Muscle of leg (tissue), 11 donors: ENCODE results near the gene ECSCR. TPM values are rescaled to one million over a fixed set of nuclear protein-coding genes. Genes with fewer than 3 reads are reported as not detected.
"Not testable (repeated sequence)": the region's sequence is repeated elsewhere in the genome, so short reads cannot be mapped to it uniquely, and the experiment has no call there.

Experiments
- DNase-seq: peaks from one replicate; pipeline ENCODE4 v3.0.0; 2013
- H3K27ac ChIP-seq: one replicate; pipeline ENCODE4 v1.5.1; 2013; ENCODE audit warnings: mild to moderate bottlenecking, low read length, control low read depth
- H3K27me3 ChIP-seq: one replicate; pipeline ENCODE4 v1.6.1; 2013; ENCODE audit warnings: low read length; ENCODE audit not compliant: control insufficient read depth, insufficient read depth
- H3K36me3 ChIP-seq: one replicate; pipeline ENCODE4 v1.6.1; 2013; ENCODE audit warnings: low read length; ENCODE audit not compliant: control insufficient read depth, insufficient read depth
- H3K4me1 ChIP-seq: one replicate; pipeline ENCODE4 v1.6.1; 2013; ENCODE audit warnings: low read length; ENCODE audit not compliant: control insufficient read depth, insufficient read depth
- H3K4me3 ChIP-seq: one replicate; pipeline ENCODE4 v1.5.1; 2013; ENCODE audit warnings: low read length, control low read depth
- H3K9me3 ChIP-seq: replicated peaks from 2 replicates; pipeline ENCODE4 v1.6.1; 2013; ENCODE audit warnings: low read depth, low read length; ENCODE audit not compliant: control insufficient read depth
- WGBS: methylation state at CpG from one replicate; pipeline ENCODE4 v1.1.5; 2013; ENCODE audit warnings: missing lambda C conversion rate; ENCODE audit not compliant: insufficient coverage; 5-methylcytosine and 5-hydroxymethylcytosine counted together
- polyA plus RNA-seq, 8 donors: library from polyadenylated mRNA; unstranded; fragments of 120-200 nt; gene quantifications; one replicate each; pipeline versions ENCODE4 v1.2.1 to v1.2.3, GENCODE V29; 2013; ENCODE audit warnings: inconsistent platforms in 1 of 8, low replicate concordance in 1 of 8; ENCODE audit not compliant: insufficient read length in 8 of 8, insufficient read depth in 1 of 8
- total RNA-seq: library from RNA; stranded (reverse); fragments of 120-200 nt; gene quantifications from one replicate; pipeline ENCODE4 v1.2.4, GENCODE V29; 2013

The ECSCR gene
- total and polyA plus RNA-seq, 9 donors = 30.9 to 47.9 (median 35.8) TPM

DNA sequence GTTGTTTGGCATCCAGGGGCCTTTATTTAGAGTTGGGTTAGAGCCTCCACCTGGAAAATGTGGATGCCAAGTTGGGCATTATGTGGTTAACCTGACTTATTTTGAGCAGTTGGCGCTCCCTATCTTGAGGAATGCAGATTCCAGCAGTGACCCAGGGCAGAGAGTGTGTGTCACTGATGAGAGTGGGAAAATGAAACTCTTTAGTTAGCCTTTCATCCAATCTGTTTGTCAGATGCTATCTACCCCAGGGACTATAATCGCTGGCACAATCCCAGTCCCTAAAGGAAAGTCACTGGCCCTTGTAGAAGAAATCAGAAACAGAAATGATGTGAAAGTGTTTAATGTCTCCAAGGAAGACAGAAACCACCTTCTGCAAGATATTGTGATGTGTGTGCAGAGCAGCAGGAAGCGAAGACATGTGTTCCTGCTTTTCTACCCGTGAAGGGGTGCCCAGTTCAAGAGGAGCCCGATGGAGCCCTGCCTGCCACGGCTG lies 30.2 kb upstream of the ECSCR start:
- Histone ChIP-seq H3K9me3 (no peaks in the 10 kb centered on the region), H3K4me1 (peaks cover 13% of the 10 kb centered on the region), H3K36me3 (no peaks in the 10 kb centered on the region), H3K27ac (peak overlapping the region; percentile 21), H3K27me3 (no peaks in the 10 kb centered on the region), H3K4me3 (no peak overlapping the region)
- WGBS = 11% methylated on average over 4 of the region's 6 CpGs
- no peak for DNase-seq

DNA sequence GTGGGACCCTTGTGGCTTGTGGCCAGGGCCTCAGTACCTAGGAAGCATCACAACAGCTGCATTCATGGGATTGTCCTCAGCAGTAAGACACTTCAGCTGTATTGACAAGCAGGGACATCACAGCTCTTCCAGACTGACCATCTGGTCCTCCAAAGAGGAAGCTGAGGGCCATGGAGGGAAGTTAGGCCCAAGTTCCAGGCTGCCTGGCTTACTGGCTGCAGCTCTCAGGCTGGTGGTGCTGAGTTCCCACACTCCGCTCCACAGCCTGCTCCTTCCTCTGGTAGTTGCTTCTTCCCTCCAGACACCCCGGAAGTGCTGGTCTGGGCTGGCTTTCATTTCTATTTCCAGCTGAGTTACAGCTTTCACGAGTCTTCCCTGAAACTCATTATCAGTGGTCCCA lies 25.7 kb upstream of the ECSCR start:
- H3K36me3 ChIP-seq = no peaks in the 10 kb centered on the region
- H3K4me1 ChIP-seq = peaks cover 20% of the 10 kb centered on the region
- WGBS = 63% methylated on average over 2 of the region's 3 CpGs
- H3K27ac ChIP-seq = peak overlapping the region; percentile 47
- peak; percentile 75 for DNase-seq
- no peak overlapping the region for H3K4me3 ChIP-seq
- no peaks in the 10 kb centered on the region for H3K27me3 ChIP-seq
- H3K9me3 ChIP-seq = no peaks in the 10 kb centered on the region

DNA sequence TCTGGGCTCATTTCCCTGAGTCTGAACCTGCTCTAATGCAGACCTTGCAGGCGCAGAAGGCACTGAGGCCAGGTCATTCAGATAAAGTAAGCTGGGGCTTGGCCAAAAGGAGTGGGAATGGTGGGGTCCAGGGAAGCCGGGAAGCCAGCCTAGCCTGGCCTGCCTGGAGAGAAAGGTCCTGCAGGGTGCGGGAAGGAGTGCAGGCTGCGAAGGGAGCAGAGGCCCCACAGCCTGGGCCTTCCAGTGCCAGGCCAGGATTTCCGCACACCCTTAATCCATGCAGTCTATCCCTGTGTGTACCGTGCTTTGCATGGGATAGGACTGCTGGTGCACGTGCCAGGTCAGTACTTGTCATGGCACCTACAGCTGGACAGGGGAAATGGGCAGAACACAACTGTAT lies 23.7 kb upstream of the ECSCR start:
- peaks cover 30% of the 10 kb centered on the region for H3K4me1 ChIP-seq
- DNase-seq = no peak
- H3K9me3 ChIP-seq = no peaks in the 10 kb centered on the region
- H3K27me3 ChIP-seq = no peaks in the 10 kb centered on the region
- 59% methylated on average over 6 of the region's 7 CpGs for WGBS
- no peak overlapping the region for H3K27ac ChIP-seq
- peaks cover under 1% of the 10 kb centered on the region for H3K36me3 ChIP-seq
- H3K4me3 ChIP-seq = no peak overlapping the region

DNA sequence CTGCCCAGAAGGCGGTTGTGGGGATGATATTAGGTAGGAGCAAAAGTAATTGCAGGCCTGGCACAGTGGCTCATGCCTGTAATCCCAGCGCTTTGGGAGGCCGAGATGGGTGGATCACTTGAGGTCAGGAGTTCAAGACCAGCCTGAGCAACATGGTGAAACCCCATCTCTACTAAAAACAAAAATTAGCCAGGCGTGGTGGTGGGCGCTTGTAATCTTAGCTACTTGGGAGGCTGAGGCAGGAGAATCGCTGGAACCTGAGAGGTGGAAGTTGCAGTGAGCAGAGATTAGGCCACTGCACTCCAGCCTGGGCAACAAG lies 20.3 kb upstream of the ECSCR start:
- Histone ChIP-seq H3K36me3 (peaks cover 24% of the 10 kb centered on the region), H3K4me3 (peak overlapping the region; percentile 59), H3K4me1 (peaks cover 37% of the 10 kb centered on the region), H3K27ac (peak overlapping the region; percentile 98)
- H3K9me3 ChIP-seq, H3K27me3 ChIP-seq, DNase-seq: not testable (repeated sequence)
- WGBS = 92% methylated on average over 2 of the region's 6 CpGs

DNA sequence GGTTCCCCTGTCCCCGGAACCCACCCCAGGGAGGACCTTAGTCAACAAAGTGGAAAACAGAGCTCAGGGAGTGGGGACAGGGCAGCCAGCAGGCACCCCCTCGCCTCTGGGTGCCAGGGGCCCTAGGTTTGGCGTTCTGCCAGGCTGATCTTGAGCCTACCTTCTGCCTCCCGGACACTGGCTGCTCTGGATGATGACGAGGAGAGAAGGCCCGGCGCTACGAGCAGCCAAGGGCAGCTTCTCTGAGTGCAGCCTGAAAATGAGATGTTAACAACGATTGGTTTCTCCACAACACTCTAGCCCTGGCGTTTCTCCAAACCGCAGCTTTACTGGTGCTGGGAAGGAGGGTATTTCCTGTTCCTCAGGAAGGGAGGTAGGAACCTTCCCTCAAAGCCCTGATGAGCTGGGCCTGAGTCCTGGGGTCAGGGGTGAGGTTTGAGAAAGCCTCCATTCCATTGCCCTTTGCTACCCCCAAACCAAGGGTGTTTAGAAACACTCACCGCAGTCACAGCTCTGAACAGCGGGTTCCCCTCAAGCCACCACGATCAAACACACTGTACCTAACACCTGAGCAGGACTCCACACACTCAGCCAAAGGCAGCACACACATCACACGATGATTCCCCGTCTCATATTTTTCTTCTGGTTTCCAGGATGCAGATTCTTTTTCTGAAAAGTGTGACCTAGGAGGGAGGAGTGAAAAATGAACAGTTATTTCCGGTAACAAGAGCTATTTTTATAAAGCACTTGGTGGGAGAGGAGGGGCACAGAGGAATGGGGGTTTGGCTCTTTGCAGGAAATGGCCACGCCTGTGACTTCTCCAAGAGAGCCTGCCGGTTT lies 19.7 kb upstream of the ECSCR start, which contains the start of gene STING1:
Gene STING1, minus strand, starts transcription at position 709 of the 840 bp plus-strand sequence. CDS start 1,054 bp downstream, outside the sequence.
- DNase-seq = peak; percentile 94
- Histone ChIP-seq H3K27ac (peak within 1 kb of the TSS; percentile 98), H3K9me3 (no peaks in the 10 kb centered on the region), H3K27me3 (no peaks in the 10 kb centered on the region), H3K36me3 (peaks cover 30% of the 10 kb centered on the region), H3K4me1 (peaks cover 37% of the 10 kb centered on the region), H3K4me3 (peak within 1 kb of the TSS; percentile 59)
- 11% methylated on average over 9 of the region's 19 CpGs for WGBS

DNA sequence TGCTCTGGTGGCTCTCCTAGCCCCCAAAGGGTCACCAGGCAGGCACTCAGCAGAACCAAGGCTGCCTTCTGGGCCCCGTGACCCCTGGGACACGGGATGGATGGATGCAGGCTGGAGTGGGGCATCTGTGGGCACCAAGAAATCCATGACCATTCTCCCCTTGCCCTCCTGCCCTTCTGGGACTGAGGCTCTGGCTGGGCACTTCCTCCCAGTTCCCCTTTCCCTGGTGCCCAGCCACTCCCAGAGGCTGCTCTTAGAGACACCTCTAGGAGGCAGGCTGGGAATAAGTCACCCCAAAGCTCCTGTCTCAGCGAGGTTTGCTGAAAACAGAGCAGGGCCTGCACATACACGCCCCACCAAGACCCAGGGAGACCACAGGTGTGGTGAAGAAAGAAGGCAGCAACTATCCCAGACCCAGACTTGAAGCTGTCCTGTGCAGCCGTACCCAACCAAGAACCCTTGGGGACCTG lies 19.1 kb upstream of the ECSCR start:
- DNase-seq = peak; percentile 47
- Histone ChIP-seq H3K27me3 (no peaks in the 10 kb centered on the region), H3K4me1 (peaks cover 37% of the 10 kb centered on the region), H3K36me3 (peaks cover 36% of the 10 kb centered on the region), H3K4me3 (peak overlapping the region; percentile 59), H3K9me3 (no peaks in the 10 kb centered on the region), H3K27ac (peak overlapping the region; percentile 98)
- 48% methylated on average over 4 of the region's 5 CpGs for whole genome bisulfite sequencing

DNA sequence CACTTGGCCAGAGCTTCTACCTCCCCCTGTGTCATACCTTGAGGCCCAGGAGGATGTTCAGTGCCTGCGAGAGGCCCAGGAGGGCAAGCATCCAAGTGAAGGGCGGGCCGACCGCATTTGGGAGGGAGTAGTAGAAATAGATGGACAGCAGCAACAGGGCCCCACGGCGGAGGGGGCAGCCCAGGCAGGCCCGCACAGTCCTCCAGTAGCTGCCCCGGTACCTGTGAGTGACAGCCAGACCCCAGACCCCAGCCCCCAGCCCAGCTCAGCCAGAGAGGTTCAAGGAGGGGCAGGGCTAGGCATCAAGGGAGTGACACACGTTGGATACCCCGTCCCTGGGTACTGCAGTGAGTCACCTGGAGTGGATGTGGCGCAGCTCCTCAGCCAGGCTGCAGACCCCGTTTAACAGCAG lies 18.6 kb upstream of the ECSCR start:
- WGBS = 43% methylated on average over 12 of the region's 12 CpGs
- H3K4me1 ChIP-seq = peaks cover 37% of the 10 kb centered on the region
- peak overlapping the region; percentile 59 for H3K4me3 ChIP-seq
- H3K27me3 ChIP-seq = no peaks in the 10 kb centered on the region
- H3K36me3 ChIP-seq = peaks cover 36% of the 10 kb centered on the region
- H3K27ac ChIP-seq = peak overlapping the region; percentile 98
- peak; percentile 75 for DNase-seq
- H3K9me3 ChIP-seq = no peaks in the 10 kb centered on the region

DNA sequence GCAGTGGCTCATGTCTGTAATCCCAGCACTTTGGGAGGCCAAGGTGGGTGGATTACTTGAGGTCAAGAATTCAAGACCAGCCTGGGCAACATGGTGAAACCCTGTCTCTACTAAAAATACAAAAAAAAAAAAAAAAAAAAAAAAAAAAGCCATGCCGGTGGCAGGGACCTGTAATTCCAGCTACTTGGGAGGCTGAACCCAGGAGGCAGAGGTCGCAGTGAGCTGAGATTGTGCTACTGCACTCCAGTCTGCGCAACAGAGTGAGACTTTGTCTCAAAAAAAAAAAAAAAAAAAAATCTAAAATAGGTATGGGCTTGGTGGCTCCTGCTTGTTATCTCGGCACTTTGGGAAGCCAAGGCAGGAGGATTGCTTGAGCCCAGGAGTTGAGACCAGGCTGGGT lies 17.2 kb upstream of the ECSCR start:
- peaks cover 46% of the 10 kb centered on the region for H3K4me1 ChIP-seq
- WGBS = 83% methylated on average over 1 of the region's 4 CpGs

DNA sequence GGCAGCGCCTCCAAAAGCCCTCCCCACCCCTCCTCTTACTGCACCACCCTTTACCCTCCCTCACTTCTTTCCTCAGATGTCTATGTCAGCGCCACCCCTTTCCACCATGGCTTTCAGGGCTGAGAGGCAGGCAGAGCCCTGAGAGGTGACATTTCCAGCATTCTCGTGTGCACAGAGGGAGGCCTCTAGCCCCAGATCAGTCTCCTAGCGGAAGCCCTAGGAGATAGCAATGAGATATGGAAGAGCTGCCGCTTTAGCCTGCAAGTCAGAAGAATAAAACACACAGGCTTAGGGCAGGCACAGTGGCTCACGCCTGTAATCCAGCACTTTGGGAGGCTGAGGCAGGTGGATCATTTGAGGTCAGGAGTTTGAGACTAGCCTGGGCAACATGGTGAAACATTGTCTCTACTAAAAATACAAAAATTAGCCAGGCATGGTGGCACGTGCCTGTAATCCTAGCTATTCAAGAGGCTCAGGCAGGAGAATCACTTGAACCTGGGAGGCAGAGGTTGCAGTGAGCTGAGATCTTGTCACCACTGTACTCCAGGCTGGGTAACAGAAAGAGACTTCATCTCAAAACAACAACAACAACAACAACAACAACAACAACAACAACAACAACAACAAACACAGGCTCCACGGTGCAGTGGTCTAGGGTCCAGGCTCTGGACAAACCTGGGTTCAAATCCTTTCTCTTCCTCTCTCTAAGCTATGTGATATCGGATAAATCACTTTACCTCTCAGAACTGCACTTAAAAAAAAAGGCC lies 16.3 kb upstream of the ECSCR start:
- Histone ChIP-seq H3K36me3 (peaks cover 47% of the 10 kb centered on the region), H3K4me1 (peaks cover 48% of the 10 kb centered on the region)
- 64% methylated on average over 7 of the region's 9 CpGs for WGBS
- not testable (repeated sequence) for DNase-seq, H3K9me3 ChIP-seq, H3K27me3 ChIP-seq, H3K27ac ChIP-seq, H3K4me3 ChIP-seq

More for the DNA sequence above, 17.2 kb upstream of the ECSCR start:
- H3K27me3 ChIP-seq, DNase-seq, H3K27ac ChIP-seq, H3K9me3 ChIP-seq, H3K4me3 ChIP-seq: not testable (repeated sequence)
- H3K36me3 ChIP-seq = peaks cover 47% of the 10 kb centered on the region
